Measurements from ENCODE around the gene CAD.
A peak's percentile ranks its signal among the peaks of the same experiment; 100 is the strongest.
"Not testable (repeated sequence)": the region's sequence is repeated elsewhere in the genome, so short reads cannot be mapped to it uniquely, and the experiment has no call there.

CAD gene

DNA sequence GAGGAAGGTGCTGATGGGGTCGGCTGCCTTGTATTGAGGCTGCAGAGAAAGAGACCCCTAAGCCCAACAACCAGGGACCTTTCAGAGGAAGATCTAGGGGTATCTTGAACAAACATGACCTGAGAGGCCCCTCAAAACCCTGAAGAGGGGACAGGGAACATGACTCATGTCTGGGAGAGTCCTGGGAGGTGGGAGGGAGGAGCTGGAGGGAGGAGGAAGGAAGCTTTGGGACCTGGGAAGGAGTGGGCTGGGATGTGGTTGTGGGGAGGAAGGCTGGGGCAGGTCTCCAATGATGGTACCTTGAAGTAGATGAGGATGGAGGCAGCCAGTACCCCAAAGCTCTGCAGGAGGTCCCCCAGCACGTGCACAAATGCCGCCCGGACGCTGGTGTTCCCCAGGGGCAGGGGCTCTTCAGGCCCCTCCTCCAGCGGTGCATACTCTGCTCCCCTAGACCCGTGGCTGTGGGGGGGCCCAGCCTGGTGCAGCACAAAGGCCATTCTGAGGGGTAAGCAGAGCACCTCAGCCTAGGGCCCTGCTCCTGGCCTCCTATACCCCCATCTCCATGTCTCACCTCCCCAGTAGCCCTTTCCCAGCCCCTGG is 39.8 kb downstream of the CAD start:
- no peak for DNase-seq (ENCODE audit: low read depth)

DNA sequence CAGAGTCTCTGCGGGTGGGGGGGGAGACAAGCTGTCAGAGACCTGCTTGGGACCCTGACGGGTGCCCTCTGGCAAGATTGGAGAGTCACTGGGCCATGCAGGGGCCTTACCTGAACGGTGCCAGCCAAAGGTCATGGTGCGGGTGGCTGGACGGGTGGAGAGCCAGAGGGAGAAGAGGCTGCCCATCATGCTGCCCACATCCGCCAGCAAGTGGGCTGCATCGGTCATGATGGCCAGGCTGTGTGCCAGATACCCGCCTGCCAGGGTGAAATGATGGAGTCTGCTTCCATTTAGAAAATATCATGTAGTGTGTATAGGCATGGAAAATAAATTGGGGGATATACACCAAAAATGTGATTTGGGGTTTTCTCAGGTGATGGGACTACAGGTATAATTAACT is 40.9 kb downstream of the CAD start:
- no peak for DNase-seq (ENCODE audit: low read depth)

DNA sequence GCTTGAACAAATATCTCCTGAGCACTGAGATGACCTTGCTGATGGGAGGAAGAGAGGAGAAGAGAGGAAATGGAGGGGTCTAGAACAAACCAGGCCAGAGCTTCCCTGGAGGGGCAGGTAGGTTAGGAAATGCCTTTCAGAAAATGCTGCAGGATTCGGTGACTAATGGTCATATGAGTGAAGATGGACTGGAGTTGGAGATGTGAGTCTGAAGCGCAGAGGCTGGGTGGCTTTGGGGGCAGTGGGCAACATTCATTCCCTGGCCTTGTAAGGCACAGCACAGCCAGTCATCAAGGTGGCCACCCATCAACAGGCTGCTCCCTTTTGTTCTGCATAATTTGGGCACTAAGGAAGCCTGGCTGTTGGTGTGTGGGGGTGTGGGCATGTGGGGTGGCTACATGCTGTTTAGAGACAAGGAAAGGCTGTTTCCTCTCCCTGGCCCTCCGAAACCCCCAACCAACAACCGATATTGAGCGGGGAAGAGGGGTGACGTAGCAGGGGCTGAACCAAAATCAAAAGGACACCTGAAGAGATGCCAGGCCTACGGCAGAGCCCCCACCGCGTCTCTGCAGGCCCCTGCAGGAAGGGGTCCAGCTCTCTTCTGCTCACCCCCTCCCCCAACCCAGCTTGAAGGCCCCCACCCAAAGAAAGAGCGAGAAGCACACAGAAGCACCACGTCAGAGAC is 44.2 kb downstream of the CAD start:
- no peak for DNase-seq (ENCODE audit: low read depth)

DNA sequence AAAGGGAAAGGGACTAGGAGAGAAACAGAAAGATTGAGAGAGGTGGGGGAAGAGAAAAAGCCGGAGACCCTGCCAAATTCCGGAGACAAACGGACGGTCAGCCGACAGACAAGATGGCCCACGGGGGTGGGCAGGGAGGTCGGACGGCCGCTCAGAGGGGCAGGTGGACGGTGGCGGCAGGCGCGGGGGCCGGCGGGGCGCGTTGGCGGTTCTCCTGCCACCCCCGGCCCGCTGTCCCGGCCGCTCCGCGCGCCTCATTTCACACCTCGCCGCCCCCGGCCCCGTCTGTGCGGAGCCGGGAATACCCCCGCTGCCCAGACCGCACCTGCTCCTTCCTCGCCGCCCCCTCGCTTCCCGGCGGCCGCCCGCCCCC is 44.7 kb downstream of the CAD start:
- DNase-seq (ENCODE audit: low read depth): no peak

DNA sequence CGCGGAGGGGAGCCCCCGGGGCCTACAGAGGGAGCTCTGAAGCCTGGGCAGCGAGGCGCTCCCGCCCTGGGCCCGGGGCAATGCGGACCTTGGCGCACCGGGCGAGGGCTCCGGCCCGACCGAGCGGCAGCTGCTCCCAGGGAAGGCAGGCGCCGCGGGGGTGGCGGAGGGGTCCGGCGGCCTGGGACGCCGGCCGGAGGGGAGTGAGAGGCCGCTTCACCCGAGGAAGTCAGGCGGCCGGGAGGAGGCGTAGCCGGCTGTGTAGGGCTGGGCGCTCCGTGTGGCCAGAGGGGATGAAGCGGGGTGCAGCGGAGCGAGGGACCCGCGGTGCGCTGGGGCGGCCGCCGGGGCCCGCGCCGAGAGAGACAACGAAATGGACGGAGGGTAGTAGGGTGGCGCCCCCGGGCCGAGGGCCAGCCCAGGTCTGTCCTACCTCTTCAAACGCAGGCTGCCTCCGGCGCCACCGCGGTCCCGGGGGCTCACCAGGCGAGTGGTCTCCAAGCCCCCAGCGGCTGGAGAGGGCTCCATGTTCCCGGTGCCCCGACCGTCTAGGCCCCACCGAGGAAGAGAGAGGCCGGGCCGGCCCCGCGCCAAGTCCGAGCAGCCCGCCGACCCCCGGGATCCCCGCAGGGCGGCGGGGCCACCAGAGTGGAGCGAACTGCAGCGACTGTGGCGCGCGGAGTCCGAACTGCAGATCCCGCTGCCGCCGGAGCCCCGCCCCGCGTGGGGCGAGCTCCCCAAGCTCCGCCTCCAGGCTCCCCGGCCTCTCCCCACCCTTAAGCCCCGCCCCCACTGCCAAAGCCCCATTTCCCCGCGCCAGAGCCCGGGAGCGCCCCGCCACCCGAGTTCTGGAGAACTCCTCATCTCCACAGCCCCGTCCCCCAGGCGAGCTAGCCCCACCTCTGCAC is 45.5 kb downstream of the CAD start, which contains the start of gene SLC30A3:
Gene SLC30A3 (minus strand): TSS at position 669 of the 908 bp plus-strand sequence. CDS start 141 bp downstream, at position 528.
- peak; percentile 50 for DNase-seq (ENCODE audit: low read depth)

DNA sequence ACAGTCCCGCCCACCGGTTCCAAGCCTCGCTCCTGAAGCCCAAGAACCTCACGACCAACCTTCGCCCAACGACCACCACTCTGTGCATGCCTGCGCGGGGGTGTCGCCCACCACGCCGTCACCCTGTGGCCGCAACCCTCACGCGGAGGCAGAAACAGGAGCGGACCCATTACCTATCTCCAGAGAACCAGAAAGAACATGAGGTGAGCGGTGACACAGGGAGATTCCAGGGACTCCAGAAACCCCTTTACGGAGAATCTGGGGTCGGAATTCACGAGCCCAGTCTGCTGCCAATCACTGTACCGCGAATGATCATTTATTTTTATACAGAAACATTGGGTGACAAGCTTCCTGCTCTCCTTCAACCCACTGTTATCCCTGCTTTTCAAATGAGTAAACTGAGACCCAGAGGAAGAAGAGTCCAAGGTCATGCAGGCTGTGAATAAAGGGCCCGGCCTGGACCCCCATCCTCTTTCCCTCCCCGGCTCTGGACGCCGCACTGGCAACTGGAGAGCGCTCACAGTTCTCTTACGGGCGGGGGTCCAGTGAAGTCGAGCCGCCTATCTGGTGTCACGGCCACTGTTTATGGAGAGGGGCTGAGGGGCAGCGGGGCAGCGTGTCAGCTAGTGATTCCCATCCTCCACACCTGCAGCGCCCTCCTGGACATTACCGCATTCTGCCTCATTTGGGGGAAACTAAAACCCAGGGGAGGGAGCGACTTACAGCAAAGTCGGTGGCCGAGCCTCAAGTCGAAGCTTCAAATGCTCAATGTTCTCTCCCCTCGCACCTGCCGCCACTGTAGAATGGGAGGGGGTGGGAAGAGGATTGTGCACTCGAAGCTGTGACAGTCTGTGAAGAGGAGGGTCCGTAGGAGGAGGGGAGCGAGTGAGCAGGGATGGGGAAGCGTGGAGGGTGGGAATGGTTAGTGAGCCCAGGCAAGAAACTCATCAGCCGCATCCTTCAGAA is 46.4 kb downstream of the CAD start:
- DNase-seq (ENCODE audit: low read depth): no peak

DNA sequence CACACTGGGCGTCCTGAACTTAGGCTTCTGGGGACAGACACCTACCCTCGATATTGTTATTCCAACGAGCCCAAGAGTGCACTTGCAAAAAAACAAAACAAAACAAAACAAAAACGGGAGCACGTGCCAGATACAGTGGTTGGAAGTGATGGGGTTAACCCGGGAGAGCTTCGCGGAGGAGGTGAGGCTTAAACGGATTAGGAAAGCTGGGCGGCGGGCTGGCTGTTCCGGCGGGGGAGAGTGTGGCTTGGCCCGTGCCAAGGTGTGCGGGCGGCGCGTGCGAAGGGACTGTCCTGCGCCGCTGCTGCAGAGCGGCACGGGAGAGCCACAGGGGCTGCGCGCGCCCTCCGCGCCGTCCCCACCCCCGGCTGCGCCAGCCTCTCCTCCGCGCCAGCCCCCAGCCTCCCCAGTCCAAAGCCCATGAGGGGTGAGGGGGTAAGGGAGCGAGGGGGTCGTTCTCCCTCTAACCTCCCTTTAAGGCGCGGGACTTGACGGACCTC is 47.1 kb downstream of the CAD start:
- no peak for DNase-seq (ENCODE audit: low read depth)

DNA sequence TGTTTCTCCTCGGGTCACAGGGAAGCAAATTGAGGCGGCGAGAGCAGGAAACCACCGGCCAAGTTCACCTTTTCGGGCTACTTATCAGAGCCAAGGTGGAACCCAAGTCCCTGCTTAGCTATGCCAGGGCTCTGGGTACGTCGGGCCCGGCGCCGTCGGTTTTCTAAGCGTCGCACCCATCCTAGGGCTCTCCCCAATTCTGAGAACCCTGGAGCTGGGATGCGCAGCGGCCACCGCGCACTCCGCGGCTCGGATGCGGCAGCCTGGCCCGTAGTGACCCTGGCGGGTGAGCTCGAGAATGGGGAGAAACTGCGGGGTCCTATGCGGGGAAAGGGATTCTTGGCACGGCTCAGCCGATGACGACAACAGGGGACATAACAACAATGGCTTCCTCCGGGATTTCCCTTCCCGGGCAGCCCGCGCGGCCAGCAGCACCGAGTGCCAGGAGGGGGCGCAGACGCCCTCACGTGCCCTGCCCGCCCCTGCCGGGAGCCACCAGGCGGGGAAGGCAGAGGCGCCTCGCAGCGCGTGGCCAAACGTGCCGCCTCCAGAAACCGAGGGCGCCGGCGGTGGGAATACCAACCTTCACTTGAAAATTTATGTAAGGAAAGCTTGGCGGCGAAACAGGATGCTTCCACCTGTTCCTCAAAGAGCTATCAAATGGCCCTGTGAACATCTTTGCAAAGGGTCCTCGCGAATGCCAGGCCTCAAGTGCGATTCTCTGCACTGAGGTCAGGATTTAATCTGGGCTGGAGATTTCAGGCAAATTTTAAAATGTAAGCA is 47.8 kb downstream of the CAD start:
- DNase-seq (ENCODE audit: low read depth): peak; percentile 69

DNA sequence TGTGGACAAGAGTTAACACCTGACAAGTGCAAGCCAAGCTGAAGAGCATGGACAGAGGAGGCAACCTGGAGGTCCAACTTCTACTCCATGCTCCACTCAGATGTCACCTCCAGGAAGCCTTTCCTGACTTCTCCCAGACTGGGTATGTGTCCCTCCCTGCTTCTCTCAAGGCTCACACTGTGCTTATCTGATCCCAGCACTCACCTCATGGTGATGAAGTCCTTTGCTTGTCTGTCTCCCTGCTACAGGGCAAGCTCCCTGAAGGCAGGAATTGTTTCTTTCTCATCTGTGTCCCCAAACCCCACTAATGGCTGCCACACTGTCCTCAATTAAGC is 48.3 kb downstream of the CAD start:
- DNase-seq (ENCODE audit: low read depth): no peak

DNA sequence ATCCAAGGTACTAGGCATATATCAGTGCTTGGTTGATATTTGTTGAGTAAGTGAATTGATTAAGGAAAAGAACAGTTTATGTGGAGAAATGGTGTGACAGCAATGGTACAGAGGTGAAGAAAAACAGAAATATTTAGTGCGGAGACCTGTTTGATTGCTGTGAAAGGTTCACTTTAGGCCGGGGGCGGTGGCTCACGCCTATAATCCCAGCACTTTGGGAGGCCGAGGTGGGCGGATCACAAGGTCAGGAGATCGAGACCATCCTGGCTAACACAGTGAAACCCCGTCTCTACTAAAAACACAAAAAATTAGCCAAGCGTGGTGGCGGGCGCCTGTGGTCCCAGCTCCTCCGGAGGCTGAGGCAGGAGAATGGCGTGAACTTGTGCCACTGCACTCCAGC is 51.1 kb downstream of the CAD start:
- not testable (repeated sequence) for DNase-seq (ENCODE audit: low read depth)

DNA sequence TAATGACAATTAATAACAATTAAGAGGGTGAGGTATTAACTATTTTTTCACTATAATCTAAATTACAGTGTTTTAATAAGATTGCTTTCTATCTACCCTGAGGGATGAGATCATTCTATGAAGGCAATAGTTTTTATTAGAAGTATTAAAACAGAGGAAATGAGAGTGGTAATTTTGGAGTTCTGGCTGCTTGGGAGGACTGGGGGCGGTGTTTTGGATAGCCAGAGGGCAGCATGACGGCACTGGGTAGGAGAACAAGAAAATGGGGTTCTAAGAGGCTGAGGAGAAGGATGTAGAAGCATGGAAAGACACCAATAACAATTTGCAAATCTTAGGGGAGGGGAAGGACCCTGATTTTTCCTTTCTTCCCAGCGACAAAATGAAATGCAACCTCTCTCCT is 53.0 kb downstream of the CAD start:
- no peak for DNase-seq (ENCODE audit: low read depth)

DNA sequence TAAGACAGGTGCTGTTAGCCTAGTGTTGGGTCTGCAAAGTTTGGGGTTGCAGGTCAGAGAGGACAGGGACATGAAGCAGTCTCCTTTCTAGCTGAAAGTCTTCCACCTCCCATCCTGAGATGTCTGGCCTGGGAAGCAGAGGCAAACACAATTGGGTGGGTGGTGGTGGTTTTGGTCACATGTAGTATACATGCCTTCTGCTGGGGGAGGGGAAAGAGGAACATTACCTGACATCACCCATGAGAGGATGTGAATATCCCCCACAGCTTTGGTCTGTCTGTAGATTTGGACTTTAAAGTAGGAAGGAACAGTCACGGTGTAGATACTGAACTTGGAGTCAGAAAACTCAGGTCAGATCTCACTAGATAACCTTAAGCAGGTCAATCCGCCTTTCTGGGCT is 53.5 kb downstream of the CAD start:
- no peak for DNase-seq (ENCODE audit: low read depth)

DNA sequence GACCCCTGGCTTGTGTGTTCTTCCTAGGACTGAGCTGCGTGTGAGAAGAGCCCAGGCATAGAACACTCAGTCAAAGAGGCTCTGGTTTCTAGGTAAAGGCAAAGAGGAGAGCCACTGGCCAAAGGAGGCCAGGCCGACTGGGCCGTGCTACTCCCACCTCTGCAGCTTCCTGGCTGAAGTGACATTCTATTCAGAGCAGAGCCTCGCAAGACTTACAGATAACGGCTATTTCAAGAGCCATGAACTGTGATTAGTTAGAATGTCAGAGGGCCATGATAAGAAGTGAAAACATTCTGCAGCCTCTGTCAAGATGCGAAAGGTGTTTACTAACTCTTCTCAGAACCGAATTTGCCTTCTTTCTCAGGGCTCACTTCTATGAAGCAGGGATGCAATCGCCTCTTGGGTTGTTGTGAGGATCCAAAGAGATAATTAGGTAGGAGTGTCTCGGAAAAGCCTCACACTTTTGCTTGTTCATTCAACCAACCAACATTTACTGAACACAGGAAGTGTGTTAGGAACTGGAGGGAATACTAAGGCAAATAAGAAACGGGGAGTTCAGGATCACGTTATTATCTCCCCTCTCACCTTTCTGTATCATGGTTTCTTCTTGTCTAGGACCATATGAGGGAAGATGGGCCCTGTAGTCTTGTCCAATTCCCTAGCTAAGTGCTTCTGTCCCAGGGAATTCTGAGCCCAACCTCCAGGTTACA is 54.6 kb downstream of the CAD start:
- DNase-seq (ENCODE audit: low read depth): no peak

DNA sequence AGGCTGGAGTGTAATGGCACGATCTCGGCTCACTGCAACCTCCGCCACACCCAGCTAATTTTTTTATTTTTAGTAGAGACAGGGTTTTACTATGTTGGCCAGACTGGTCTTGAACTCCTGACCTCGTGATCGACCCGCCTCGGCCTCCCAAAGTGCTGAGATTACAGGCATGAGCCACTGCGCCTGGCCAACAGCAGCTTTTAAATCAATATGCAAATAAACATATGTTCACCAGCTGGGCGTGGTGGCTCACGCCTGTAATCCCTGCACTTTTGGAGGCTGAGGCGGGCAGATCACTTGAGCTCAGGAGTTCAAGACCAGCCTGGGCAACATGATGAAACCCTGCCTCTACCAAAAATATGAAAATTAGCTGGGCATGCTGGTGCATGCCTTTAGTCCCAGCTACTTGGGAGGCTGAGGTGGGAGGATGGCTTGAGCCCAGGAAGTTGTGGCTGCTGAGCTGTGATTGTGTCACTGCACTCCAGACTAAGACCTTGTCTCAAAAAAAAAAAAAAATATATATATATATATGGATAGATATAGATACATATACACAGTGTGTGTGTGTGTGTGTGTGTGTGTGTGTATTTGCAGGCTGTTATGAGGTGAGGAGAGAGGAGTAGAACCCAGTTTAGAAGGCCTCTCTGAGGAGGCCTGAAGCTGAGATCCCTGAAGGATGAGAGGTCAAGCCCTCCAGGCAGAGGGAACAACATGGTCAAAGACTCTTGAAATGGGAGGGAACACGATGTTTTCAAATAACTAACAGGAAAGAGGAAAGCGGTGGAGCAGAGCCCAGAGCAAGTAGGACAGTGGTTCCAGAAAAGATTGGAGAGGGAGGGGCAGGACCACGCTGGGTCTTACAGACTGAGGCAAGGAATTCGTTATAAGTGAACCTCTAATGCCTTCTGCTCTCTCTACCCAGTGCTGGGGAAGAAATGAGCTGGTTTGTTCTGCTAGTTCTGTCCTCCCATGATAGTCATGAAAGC is 55.7 kb downstream of the CAD start:
- not testable (repeated sequence) for DNase-seq (ENCODE audit: low read depth)

DNA sequence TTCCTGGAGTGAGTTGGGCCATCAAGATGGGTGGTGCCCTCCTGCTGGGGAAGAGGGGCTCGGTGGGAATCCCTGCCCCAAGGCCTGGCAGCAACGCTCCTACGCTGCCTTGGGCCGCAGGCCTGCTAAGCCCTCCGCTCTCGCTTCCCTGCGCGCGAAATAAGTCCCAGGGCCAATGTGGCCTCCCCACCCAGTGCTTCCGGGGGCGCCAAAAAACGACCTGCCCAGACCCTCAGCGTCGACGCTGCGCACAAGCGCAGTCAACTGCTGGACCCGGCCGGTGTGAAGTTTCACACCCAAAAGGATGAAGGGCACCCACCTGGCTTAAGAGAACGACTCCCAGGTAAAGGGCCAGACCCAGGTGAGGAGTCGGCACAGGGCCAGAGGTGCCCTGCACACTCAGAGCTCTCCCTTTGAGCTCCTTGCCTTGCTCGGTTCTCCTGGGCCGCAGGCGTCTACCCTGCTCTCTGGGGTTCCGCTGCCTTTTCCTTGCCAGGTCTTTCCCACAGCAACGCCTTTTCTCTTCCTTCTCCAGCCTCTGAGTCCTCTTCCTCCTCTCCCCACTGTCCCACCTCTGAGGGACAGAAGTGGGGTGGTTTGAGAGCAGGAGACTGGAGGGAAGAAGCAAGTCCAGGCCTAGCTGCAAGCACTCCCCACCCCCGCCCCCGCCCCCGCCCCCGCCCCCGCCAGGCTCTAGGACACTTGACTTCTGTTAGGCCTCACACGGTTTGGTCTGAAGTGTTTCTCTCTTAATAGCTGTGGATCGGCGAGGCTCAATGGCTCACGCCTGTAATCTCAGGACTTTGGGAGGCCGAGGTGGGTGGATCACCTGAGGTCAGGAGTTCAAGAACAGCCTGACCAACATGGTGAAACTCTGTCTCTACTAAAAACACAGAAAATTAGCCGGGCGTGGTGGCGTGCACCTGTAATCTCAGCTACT is 58.3 kb downstream of the CAD start, which contains the start of gene DNAJC5G:
Gene DNAJC5G (plus strand): TSS at position 223 of the 940 bp plus-strand sequence. CDS start 1,296 bp downstream, outside the sequence.
- no peak for DNase-seq (ENCODE audit: low read depth)

DNA sequence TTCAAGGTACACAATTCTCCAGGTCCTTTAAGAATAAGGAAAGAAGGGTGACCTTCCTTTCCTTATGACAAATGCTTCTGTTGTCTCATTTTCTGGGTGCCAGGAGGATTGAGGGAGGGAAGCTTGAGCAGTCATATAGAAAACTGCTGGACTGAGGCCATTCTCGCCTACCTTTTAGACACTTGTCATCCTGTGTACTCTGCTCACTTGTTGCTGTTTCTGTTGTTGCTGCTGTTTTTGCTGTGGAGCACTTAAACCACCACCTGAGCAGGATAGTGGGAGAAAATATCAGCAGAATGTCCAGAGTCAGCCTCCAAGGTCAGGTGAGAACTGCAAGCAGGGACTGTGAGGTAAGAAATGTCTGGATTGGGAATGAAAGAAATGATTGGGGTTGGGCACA is 60.8 kb downstream of the CAD start:
- no peak for DNase-seq (ENCODE audit: low read depth)

DNA sequence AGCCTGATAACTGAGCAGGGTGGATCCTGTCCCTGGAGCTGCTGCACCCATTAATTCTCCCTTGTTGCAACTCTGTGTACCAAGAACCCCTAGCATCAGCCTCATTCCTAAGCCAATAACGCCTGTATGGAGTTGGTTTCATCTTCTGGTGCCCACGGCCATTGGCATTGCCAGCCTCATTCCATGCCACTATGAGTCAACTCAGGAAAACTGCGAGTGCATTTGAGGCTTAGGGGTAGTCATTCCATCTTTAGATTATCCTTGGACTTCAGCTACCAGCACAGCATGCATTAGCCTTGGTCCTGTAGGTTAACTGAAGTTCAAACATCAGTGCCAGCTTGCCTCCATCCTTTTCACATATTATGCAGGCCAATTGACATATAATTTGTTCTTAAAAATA is 63.7 kb downstream of the CAD start:
- no peak for DNase-seq (ENCODE audit: low read depth)

DNA sequence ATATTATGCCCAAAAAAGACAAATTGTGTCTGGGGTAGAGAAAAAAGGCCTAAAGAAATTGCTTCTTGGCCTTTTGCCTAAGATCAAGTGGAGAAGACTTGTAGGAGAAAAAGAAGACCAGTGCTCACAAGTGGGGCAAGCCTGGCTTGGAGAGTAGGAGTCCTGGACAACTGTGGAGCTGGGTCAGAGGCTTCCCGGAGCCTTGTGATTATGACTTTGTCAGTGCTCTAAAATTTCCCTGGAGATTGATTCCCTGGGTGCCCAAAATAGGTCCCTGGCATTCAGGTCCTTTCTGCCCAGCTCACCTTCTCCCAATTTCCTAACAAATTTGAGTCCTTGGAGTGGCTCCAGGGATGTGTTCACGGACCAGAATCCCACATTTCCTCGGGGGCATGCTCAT is 64.3 kb downstream of the CAD start:
- DNase-seq (ENCODE audit: low read depth): no peak

Data from ELR (cell line).